A549 treated with AZD9567 at 1 μM for 4 hours (cell line): Measurements from ENCODE around the gene NKAPD1. TPM values are rescaled to one million over a fixed set of nuclear protein-coding genes. Genes with fewer than 3 reads are reported as not detected.

ENCODE experiments used
- total RNA-seq: library from RNA; stranded (reverse); fragments of 200-300 nt; extraction: Qiagen RNA extraction; gene quantifications from 5 replicates; pipeline ENCODE4 v1.2.3, GENCODE V29; 2022; ENCODE audit not compliant: insufficient read depth

The NKAPD1 gene, protein sequence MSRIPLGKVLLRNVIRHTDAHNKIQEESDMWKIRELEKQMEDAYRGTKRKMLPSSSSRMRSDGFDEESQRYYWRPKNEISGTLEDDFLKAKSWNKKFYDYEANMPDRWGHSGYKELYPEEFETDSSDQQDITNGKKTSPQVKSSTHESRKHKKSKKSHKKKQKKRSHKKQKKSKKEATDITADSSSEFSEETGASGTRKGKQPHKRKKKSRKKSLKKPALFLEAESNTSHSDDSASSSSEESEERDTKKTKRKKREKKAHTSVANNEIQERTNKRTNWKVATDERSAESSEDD
- total RNA-seq: 11.7 to 14.1 TPM (median 12.7 TPM) in 5 replicates

DNA sequence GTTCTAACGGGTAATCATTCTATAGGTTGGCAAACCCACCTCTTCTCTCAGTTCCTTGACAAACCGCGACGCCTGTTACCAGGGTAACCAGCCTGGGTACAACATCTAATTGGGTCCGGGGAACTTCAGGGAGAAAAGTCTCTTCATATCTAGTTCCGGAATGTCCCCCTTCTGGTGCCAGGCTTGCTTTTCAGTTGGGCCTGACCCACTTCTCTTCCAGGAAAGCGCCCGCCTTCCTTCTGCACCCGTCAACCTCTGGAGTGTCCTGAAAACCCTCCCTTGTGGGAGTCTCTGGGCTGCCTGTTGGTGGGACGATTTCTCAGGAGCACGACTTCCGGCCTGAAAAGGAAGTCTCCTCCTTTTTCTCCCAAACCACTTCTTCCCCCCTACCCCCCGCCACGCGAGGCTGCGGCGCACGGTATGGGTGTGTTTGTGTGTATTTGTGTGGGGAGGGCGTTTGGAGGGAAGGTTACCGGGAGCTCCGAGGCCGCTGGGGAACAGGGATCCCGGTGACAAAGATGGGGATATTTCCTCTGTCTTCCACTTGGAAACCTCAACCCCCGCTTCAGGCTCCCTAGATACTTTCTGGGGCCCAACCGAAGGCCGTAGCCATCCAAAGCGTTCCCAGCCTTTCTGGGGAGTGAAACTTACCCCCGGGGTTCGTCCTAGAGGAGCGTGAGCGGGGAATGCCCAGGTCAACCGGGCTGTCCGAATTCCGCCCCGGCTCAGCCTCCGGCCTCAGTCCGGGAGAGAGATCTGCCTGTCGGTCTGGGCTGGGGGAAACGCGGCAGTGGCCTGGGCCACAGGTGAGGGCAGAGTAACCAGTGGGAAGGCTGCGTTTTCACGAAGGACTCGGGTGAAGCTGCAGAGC, at the start of gene NKAPD1, which contains the start of gene PIH1D2:
Gene NKAPD1 (plus strand): TSS at position 359 of the 871 bp plus-strand sequence. CDS start 1,276 bp downstream, outside the sequence.
Gene PIH1D2 (minus strand): TSS at position 77 of the 871 bp plus-strand sequence. CDS start 843 bp downstream, outside the sequence.

DNA sequence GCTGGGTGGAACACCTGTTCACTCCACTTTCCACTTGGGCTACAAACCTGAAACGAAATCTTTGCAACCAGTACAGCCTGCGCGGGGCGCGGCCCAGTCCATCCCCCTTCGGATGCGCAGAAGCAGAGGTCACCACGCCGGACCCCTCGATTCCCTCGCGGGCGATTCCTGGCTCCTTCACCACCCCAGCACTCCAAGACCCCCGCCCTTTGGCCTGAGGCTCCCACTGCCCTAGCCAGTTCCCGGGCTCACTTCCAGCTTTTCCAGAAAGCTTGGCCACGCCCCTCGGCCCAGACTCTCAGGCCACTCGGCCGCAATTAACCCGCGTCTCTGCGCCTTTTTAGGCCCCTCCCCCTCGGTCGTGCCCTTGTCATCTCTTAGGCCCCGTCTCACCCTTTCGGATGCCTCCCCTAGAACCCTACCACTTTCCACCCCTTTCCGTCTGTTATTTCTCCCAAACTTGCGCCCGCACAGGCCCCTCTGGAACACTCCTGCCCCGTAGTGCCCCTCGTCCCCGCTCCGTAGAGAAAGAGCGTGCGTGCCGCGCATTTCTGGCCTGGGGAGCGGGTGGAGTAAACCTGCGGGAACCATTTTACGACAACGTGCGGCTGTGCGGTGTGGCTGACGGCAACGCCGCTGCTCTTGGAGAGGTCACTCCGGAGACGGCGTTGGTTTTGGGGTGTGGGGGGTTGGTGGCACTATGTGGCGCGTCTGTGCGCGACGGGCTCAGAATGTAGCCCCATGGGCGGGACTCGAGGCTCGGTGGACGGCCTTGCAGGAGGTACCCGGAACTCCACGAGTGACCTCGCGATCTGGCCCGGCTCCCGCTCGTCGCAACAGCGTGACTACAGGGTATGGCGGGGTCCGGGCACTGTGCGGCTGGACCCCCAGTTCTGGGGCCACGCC, 49.1 kb upstream of the NKAPD1 start, which contains the start of gene DLAT:
Gene DLAT (plus strand): TSS at position 636 of the 906 bp plus-strand sequence. CDS start 65 bp downstream, at position 701.

DNA sequence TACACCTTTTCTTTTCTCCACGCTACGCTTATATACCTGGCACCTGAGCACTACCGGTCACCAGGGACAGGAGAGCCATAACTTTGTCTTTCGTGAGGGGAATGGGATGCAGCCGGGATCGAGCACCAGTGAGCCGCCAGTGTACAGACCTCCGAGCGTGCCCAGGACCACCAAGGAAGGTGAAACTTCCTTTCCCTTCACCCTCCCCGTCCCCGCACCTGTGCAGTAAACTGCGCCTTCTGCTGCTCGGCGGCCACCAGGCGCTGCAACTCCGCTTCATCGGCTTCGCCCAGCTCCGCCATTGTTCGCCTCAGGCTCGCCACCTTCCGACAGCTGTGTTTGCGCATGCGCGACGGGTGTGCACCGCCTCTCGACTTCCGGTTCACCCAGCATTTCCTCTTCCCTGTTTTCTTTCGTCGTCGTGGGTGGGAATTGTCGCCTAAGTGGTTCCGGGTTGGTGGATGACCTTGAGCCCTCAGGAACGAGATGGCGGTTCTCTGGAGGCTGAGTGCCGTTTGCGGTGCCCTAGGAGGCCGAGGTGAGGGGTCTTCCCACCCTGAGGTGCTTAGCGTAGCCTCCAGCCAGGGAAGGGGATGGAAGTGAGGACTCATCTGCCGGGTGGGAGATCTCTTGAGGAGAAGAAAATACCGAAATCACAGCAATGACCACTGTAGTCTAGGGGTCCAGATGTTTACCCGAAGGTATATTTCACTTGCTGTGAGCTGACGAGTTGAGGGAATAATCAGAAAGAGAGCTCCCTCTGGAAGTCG, 12.5 kb downstream of the NKAPD1 start, which contains the start of the genes SDHD and TIMM8B:
Gene SDHD (plus strand): TSS at position 452 of the 770 bp plus-strand sequence. CDS start 35 bp downstream, at position 487.
Gene TIMM8B (minus strand): TSS at position 335 of the 770 bp plus-strand sequence. CDS start 33 bp downstream, at position 302.

Other genes starting within 250 kb of the NKAPD1 start
- gene ALG9, start 202.7 kb upstream of the NKAPD1 start, total RNA-seq: 18.2 to 24.2 TPM (median 19.5 TPM) in 5 replicates
- 0.93 to 1.6 TPM (median 1.4 TPM) in 5 replicates for gene FDXACB1, start 195.1 kb upstream of the NKAPD1 start, total RNA-seq
- 32.7 to 44.9 TPM (median 33.4 TPM) in 5 replicates for gene CFAP68, start 194.8 kb upstream of the NKAPD1 start, total RNA-seq
- gene CRYAB, start 162.5 kb upstream of the NKAPD1 start, total RNA-seq: 8.2 to 17.3 TPM (median 9.8 TPM) in 5 replicates
- not detected in 5 replicates for gene HSPB2, start 161.6 kb upstream of the NKAPD1 start, total RNA-seq
- 0.07 to 0.21 TPM in 2 of 5 replicates, not detected in the others for gene C11orf52, start 155.4 kb upstream of the NKAPD1 start, total RNA-seq
- gene DIXDC1, start 137.0 kb upstream of the NKAPD1 start, total RNA-seq: 4.7 to 9.1 TPM (median 7.5 TPM) in 5 replicates
- gene DLAT, start 48.9 kb upstream of the NKAPD1 start, total RNA-seq: 23.9 to 42.9 TPM (median 28.8 TPM) in 5 replicates
- 0.65 to 6.6 TPM (median 1.2 TPM) in 5 replicates for gene PIH1D2, start 282 bp upstream of the NKAPD1 start, total RNA-seq
- 67.5 to 74.4 TPM (median 72.4 TPM) in 5 replicates for gene TIMM8B, start 12.5 kb downstream of the NKAPD1 start, total RNA-seq
- 67.2 to 103 TPM (median 70.1 TPM) in 5 replicates for gene SDHD, start 12.6 kb downstream of the NKAPD1 start, total RNA-seq
- 85.4 to 94.2 TPM (median 92.6 TPM) in 5 replicates for gene IL18, start 89.8 kb downstream of the NKAPD1 start, total RNA-seq
- gene TEX12, start 93.1 kb downstream of the NKAPD1 start, total RNA-seq: not detected in 5 replicates
- 0.57 to 1.4 TPM (median 0.99 TPM) in 4 of 5 replicates, not detected in the other for gene BCO2, start 101.2 kb downstream of the NKAPD1 start, total RNA-seq
- gene PTS, start 152.1 kb downstream of the NKAPD1 start, total RNA-seq: 27.3 to 30.2 TPM (median 28.5 TPM) in 5 replicates
- gene PLET1, start 186.6 kb downstream of the NKAPD1 start, total RNA-seq: not detected in 5 replicates